Measurements from ENCODE around the gene ACTRT2. TPM values are rescaled to one million over a fixed set of nuclear protein-coding genes. Genes with fewer than 3 reads are reported as not detected.
A peak's percentile ranks its signal among the peaks of the same experiment; 100 is the strongest.

The ACTRT2 gene
- total RNA-seq, 1 experiment from 2014 or later: not detected

DNA sequence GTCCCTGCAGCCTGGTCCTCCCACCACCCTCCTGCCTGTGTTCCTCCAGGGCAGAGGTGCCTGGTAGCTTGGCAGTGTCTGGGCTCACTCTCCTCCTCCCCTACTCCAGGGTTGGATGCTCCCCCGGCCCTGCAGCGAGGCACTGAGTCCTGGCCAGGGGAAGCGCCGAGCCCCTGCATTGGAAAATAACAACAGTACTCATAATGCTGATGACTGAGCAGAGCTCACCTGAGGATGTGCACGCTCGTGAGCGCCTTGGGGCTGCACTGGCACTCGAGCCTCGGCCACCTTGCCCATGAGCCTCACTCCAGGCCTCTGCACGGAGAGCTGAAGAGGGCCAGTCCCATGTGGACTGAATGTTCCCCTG lies 6.0 kb upstream of the ACTRT2 start:
- Histone ChIP-seq H3K9me3 (ENCODE audit: control insufficient read depth, low read depth, low read length) (peaks cover 10% of the 10 kb centered on the region), H4K91ac (ENCODE audit: insufficient read length, low read depth, low read length) (no peak overlapping the region), H3K27me3 (ENCODE audit: insufficient read depth, low read length) (no peaks in the 10 kb centered on the region; the same call in 1 of the 2 replicates), H3K23ac (ENCODE audit: insufficient read length, low read depth, low read length) (no peak overlapping the region), H3K79me1 (ENCODE audit: insufficient read depth, low read depth, low read length, poor library complexity, severe bottlenecking) (no peaks in the 10 kb centered on the region), H4K20me1 (ENCODE audit: control insufficient read depth, insufficient read depth, insufficient read length) (no peaks in the 10 kb centered on the region), H2BK12ac (ENCODE audit: insufficient read length, low read depth, low read length) (no peak overlapping the region), H3T11ph (ENCODE audit: low read length) (no peak overlapping the region), H2BK15ac (ENCODE audit: low read depth, low read length) (no peak overlapping the region), H3K9ac (ENCODE audit: extremely low read depth, insufficient read length, low read length) (no peak overlapping the region), H4K8ac (replicated peaks; ENCODE audit: insufficient read length, low read depth, low read length) (no peak overlapping the region), H2BK20ac (ENCODE audit: low read depth, low read length, poor library complexity, severe bottlenecking) (no peak overlapping the region), H3K4ac (ENCODE audit: low read depth, low read length) (no peak overlapping the region), H3K79me2 (ENCODE audit: insufficient read depth, low read length) (no peaks in the 10 kb centered on the region), H3K4me1 (ENCODE audit: insufficient read depth, low read length) (no peaks in the 10 kb centered on the region), H2AK5ac (ENCODE audit: insufficient read length, low read length) (no peak overlapping the region), H4K5ac (ENCODE audit: insufficient read length, low read depth, low read length) (no peak overlapping the region), H2AFZ (ENCODE audit: low read length) (no peak overlapping the region), H3K4me2 (ENCODE audit: insufficient read depth, insufficient read length, low read length) (no peak overlapping the region), H3K23me2 (ENCODE audit: insufficient read length, low read depth, low read length, poor library complexity, severe bottlenecking) (no peaks in the 10 kb centered on the region), H3K14ac (ENCODE audit: insufficient read depth, low read length) (no peak overlapping the region), H3K18ac (ENCODE audit: insufficient read length, low read depth, low read length) (no peak overlapping the region), H3K27ac (ENCODE audit: insufficient read length, low read depth, low read length) (no peak overlapping the region), H2BK120ac (ENCODE audit: low read depth, low read length, poor library complexity, severe bottlenecking) (no peak overlapping the region), H3K56ac (ENCODE audit: insufficient read length, low read depth, low read length) (no peak overlapping the region), H2BK5ac (ENCODE audit: insufficient read length, low read length) (no peak overlapping the region)
- Mint-ChIP-seq H3K4me3 (no peak overlapping the region), H3K4me1 (peaks cover 0 to 19% of the 10 kb centered on the region in 2 experiments; a peak in 2 of 4 replicates), H3K27me3 (ENCODE audit: low read depth) (peaks cover 6% of the 10 kb centered on the region), H3K27ac (peak overlapping the region in 1 of 3 experiments; percentile 31; a peak in 1 of 7 replicates), H3K36me3 (ENCODE audit: insufficient read depth in 1 of 3, low read depth in 3 of 3) (peaks cover 0 to 23% (median 2%) of the 10 kb centered on the region in 3 experiments; a peak in 4 of 7 replicates), H3K9me3 (peaks cover 8 to 58% of the 10 kb centered on the region in 2 experiments; a peak in 4 of 5 replicates)
- no peak for DNase-seq
- TF ChIP-seq, protein P1, sequence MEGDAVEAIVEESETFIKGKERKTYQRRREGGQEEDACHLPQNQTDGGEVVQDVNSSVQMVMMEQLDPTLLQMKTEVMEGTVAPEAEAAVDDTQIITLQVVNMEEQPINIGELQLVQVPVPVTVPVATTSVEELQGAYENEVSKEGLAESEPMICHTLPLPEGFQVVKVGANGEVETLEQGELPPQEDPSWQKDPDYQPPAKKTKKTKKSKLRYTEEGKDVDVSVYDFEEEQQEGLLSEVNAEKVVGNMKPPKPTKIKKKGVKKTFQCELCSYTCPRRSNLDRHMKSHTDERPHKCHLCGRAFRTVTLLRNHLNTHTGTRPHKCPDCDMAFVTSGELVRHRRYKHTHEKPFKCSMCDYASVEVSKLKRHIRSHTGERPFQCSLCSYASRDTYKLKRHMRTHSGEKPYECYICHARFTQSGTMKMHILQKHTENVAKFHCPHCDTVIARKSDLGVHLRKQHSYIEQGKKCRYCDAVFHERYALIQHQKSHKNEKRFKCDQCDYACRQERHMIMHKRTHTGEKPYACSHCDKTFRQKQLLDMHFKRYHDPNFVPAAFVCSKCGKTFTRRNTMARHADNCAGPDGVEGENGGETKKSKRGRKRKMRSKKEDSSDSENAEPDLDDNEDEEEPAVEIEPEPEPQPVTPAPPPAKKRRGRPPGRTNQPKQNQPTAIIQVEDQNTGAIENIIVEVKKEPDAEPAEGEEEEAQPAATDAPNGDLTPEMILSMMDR (conservative IDR thresholded peaks at IDR 0.05): no peak
- WGBS (ENCODE audit: extremely low coverage, insufficient read length, low lambda C conversion rate): no CpG with 5 or more reads among the region's 10 CpGs
